DND-41 (cell line): ENCODE data around the gene BCAP31.

Experiments
- EZH2 ChIP-seq: IDR thresholded peaks from 3 replicates; pipeline ENCODE4 v1.6.1; 2012; ENCODE audit warnings: borderline replicate concordance, low read depth, mild to moderate bottlenecking, moderate library complexity, low read length, inconsistent platforms; ENCODE audit not compliant: severe bottlenecking
- TF ChIP-seq, protein P1 (sequence below): IDR thresholded peaks from 2 replicates; pipeline ENCODE4 v1.5.1; 2012; ENCODE audit warnings: borderline replicate concordance, low read length, moderate library complexity, mild to moderate bottlenecking; ENCODE audit not compliant: poor library complexity, severe bottlenecking; ENCODE audit errors: extremely low read depth

GRCh38 chrX:153733651-153734240 is 9.6 kb upstream of the BCAP31 start:
- TF ChIP-seq EZH2: no peak
- TF ChIP-seq, protein P1, sequence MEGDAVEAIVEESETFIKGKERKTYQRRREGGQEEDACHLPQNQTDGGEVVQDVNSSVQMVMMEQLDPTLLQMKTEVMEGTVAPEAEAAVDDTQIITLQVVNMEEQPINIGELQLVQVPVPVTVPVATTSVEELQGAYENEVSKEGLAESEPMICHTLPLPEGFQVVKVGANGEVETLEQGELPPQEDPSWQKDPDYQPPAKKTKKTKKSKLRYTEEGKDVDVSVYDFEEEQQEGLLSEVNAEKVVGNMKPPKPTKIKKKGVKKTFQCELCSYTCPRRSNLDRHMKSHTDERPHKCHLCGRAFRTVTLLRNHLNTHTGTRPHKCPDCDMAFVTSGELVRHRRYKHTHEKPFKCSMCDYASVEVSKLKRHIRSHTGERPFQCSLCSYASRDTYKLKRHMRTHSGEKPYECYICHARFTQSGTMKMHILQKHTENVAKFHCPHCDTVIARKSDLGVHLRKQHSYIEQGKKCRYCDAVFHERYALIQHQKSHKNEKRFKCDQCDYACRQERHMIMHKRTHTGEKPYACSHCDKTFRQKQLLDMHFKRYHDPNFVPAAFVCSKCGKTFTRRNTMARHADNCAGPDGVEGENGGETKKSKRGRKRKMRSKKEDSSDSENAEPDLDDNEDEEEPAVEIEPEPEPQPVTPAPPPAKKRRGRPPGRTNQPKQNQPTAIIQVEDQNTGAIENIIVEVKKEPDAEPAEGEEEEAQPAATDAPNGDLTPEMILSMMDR: no peak
